T-helper 9 cell (primary cell): Measurements from ENCODE around the gene CMC4.

Experiments
- DNase-seq: peaks from one replicate; pipeline ENCODE4 v3.0.0-alpha.2; 2020

The CMC4 gene

GRCh38 chrX:155053656-155054055 lies 17.3 kb downstream of the CMC4 start:
- DNase-seq: no peak

GRCh38 chrX:155052738-155053498 lies 18.0 kb downstream of the CMC4 start:
- DNase-seq: no peak

DNA sequence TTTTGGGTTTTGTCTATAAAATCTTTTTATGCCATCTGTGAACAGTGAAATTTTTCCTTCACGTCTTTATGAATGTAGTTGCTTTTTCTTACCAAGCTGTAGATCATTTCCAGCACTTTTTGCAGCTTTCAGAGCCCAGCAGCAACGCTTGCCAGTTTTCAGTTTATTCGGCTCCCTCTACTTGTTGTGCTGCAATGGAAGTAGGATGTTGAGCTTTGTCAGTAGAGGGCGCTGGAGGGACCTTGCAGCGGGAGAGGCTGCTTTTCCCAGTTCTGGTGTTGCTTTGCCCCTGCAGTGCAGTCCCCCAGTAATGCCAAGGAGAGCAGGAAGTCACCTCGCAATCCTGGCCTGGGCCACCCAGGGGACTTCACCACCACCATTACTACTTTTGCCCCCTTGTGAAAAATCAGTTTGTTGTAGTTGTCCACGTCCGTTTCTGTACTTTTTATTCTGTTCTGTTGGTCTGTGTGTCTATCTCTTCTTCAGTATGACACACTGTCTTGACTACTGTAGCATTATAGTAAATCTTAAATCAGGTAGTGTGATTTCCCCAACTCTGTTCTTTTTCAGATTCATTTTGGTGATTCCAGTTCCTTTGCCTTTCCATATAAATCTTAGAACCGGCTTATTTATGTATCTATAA lies 21.8 kb downstream of the CMC4 start:
- DNase-seq: peak; percentile 27

DNA sequence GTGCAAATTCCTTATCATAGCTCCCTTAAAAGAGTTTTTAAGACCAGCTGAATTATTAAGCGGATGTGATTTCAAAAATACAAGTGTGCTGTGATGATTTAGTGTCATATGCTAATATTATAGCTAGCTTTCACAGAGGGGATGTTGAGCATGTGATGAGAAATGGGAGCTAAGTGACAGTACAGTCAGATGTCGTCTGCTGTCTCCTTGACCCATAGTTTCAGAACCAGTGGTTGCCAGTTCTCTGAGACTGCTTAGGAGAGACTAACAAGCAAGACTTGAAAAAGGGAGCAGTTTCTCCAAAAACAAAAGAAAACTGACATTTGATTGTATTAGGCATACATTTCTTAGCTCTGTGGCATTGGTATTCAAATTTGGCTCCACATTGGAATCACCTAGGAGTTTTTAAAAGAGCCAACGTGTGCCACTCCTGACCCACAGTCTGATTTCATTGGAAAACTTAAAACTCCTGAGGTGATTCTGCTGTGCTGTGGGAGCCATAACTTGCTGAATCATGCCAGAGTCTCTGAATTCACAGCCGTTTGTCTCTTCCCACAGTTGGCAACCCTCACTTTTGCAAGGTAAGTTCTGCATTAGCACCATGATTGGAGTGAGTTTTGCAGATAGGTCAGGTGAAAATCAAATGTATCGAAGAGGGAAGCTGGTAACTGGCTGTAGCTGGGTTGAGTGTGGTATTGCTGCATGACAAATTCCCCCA lies 24.0 kb downstream of the CMC4 start:
- no peak for DNase-seq

- no peak for DNase-seq
Measured at GRCh38 chrX:155046129-155046810, 24.7 kb downstream of the CMC4 start.

DNA sequence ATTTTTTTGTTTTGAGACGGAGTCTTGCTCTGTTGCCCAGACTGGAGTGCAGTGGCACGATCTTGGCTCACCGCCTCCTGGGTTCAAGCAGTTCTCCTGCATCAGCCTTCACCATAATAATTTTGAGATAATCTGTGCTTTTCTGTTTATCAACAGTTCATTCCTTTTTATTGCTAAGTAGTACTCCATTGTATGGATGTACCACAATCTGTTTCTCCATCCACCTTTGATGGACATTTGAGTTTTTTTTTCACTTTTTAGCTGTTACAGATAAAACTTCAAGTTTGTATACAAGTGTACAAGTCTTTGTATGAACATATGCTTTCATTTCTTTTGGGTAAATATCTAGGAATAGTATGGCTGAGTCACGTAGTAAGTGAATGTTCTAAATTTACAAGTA lies 35.2 kb downstream of the CMC4 start:
- no peak for DNase-seq

- DNase-seq: no peak
Measured at GRCh38 chrX:155031657-155032056, 39.3 kb downstream of the CMC4 start.

GRCh38 chrX:155028877-155029291 lies 42.1 kb downstream of the CMC4 start:
- DNase-seq: no peak

GRCh38 chrX:155028129-155028528 lies 42.8 kb downstream of the CMC4 start:
- no peak for DNase-seq

GRCh38 chrX:155027509-155028066 lies 43.3 kb downstream of the CMC4 start:
- DNase-seq: no peak

GRCh38 chrX:155026727-155027508 lies 44.0 kb downstream of the CMC4 start, which contains the start of gene FUNDC2:
Gene FUNDC2, plus strand, starts transcription at chrX:155026844. Its CDS starts 95 bp downstream, at chrX:155026939.
- peak; percentile 85 for DNase-seq

- no peak for DNase-seq
Measured at GRCh38 chrX:155026420-155026726, 44.6 kb downstream of the CMC4 start.

DNA sequence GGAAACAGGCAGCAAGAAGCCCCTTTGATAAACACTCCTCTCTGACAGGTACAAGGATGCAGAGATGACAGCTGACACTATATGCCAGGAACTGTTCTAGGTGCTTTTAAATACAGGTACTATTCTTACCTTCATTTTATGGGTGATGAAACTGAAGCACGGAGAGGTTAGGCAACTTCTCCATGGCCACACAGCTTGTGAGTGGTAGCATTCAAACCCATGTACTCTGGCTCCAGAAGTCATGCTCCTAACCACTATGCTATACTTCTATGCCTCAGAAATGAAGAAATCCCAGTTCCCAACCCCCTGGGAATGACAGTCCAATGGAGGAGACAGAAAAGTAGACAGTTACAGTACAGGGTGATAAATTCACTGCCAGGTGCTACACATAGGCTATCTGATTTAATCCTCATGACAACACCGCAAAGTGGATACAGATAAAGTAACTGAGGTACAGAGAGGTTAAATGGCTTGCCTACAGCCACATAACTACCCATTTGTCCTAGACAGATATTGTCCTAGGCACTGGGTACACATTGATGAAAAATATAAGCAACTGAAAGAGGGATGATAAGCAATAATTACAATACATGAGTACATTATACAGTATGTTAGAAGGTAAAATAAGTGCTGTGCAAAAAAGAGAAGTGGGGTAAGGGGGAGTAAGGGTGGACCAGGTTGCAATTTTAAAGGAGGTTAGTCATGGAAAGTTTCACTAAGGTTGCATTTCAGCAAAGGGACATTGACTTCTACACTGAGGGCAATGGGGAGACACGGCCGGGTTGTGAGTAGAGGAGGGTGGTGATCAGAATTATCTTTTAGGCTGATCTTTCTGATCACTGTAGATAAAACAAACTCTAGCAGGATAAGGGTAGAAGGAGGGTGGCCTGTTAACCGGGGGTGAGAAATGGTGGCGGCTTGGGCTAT lies 46.8 kb downstream of the CMC4 start:
- DNase-seq: no peak

GRCh38 chrX:155022585-155022984 lies 48.4 kb downstream of the CMC4 start, which contains the start of gene F8:
Gene F8, minus strand, starts transcription at chrX:155022723. Its CDS starts 171 bp downstream, at chrX:155022552.
- no peak for DNase-seq

- no peak for DNase-seq
Measured at GRCh38 chrX:155020591-155020990, 50.3 kb downstream of the CMC4 start.
